Fibroblast of the aortic adventitia (primary cell): ENCODE data around the gene TCAP. TPM values are rescaled to one million over a fixed set of nuclear protein-coding genes. Genes with fewer than 3 reads are reported as not detected.

Experiments
- DNase-seq: peaks from one replicate; pipeline ENCODE4 v3.0.0-alpha.2; 2010; ENCODE audit warnings: low read depth
- H3K4me3 ChIP-seq: 2 replicates; pipeline ENCODE4 v1.5.1; 2011; ENCODE audit warnings: low read depth, mild to moderate bottlenecking, control low read depth, low read length, moderate library complexity
- CTCF ChIP-seq: IDR thresholded peaks from 2 replicates; pipeline ENCODE4 v1.5.1; 2011; ENCODE audit warnings: mild to moderate bottlenecking, low read length, control low read depth, inconsistent platforms; ENCODE audit not compliant: insufficient read depth
- total RNA-seq: library from RNA; depleted of rRNA; stranded (reverse); fragments of >200 nt; gene quantifications from 2 replicates; pipeline ENCODE4 v1.2.3, GENCODE V29; 2012; ENCODE audit warnings: low replicate concordance

Gene TCAP
- total RNA-seq, 1 donor = 0.36 TPM

GRCh38 chr17:39673335-39674081 is 8.4 kb downstream of the TCAP start:
- no peak for TF ChIP-seq CTCF
- no peak for DNase-seq
- no peak overlapping the region for H3K4me3 ChIP-seq

- no peak for DNase-seq
- no peak for TF ChIP-seq CTCF
- H3K4me3 ChIP-seq = no peak overlapping the region
These were observed 9.0 kb downstream of the TCAP start for GRCh38 chr17:39674179-39674578.

GRCh38 chr17:39674702-39675389 is 9.7 kb downstream of the TCAP start:
- DNase-seq = peak; percentile 63
- no peak overlapping the region for H3K4me3 ChIP-seq
- no peak for TF ChIP-seq CTCF

GRCh38 chr17:39675390-39676082 is 10.4 kb downstream of the TCAP start:
- no peak for TF ChIP-seq CTCF
- no peak overlapping the region for H3K4me3 ChIP-seq
- no peak for DNase-seq

GRCh38 chr17:39676198-39676819 is 11.2 kb downstream of the TCAP start:
- no peak overlapping the region for H3K4me3 ChIP-seq
- TF ChIP-seq CTCF = no peak
- no peak for DNase-seq

- DNase-seq = no peak
- H3K4me3 ChIP-seq = no peak overlapping the region
- TF ChIP-seq CTCF = no peak
These were observed 11.9 kb downstream of the TCAP start for GRCh38 chr17:39677072-39677471.
